ENCODE results near the gene ZNF184.

The ZNF184 gene

DNA sequence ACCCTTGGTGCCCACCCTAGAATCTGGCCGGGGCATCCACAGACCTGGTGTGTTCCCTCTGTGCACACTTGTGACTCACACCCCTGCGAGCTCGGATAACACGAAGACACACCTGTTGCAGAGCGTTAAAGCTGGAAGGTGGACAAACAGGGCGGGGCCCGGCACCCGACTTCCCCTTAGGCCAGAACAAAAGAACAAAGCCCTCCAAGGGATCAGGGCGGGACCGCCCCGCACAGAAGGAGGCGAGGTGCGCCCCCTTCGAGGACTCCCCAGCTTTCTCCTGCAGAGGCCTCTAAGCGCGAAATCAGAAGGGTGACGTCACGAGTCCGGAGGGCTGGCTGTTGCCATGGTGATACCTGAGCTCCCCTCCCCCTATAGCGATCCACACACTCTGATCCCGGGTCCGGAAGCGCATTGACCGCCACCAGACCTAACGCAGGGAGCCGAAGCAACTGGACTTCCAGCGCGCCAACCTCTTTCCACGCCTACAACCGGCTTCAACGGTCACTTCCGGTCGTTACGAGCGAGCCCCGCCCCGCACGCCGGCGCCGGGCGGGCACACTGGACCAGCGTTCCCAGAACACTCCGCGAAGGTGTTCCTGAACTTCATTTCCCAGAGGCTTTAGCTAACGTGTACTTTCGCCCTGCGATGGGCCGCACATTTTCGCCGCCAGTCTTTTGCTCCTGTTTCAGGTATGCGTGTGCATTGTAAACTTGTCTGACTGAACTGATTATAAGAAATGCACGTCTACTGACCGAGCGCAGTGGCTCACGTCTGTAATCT lies at the start of gene ZNF184:
TSS of gene ZNF184 (minus strand) at position 489 of the 784 bp plus-strand sequence. CDS start 811 bp downstream, outside the sequence.
- DNase-seq = peak; percentile 92

DNA sequence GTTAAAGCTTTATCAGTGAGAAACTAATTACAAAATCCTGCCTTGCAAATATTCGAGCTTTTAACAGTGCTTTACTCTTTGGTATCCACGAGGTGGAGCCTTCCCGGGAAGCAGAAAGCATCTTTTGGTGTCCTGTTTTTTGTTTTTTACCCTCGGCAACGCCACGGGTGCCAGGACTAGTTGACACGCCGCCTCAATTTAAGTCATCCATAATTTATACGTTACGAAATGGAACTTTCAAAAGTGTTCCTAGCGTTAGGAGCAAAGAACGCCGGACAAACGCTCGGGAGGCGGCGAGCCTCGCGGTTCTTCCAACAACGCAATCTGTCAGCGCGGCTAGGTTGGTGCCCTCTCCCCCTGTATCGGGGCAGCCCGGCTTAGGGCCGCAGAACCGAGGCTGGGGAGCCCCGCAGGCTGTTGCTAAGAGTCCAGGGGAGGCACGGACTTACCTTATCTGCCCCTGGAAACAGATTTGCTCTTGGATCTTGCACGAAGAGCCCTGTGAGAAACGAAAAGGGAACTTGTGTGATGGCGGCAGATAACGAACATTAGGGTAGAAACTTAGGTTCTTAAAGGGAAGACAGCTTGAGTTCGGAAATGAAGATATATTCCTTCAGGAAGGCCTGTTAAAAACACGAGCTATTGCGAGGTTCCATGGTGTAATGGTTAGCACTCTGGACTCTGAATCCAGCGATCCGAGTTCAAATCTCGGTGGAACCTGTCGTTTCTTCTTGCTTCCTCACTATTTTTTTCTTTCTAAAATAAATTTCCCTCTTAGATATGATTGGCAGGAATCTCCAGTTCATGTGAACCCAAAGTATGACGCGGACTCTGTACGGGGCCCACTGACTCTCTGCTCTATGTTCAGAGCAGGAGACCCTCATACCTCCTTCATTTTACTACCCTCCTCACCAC lies 46.2 kb upstream of the ZNF184 start:
- DNase-seq = peak; percentile 78

DNA sequence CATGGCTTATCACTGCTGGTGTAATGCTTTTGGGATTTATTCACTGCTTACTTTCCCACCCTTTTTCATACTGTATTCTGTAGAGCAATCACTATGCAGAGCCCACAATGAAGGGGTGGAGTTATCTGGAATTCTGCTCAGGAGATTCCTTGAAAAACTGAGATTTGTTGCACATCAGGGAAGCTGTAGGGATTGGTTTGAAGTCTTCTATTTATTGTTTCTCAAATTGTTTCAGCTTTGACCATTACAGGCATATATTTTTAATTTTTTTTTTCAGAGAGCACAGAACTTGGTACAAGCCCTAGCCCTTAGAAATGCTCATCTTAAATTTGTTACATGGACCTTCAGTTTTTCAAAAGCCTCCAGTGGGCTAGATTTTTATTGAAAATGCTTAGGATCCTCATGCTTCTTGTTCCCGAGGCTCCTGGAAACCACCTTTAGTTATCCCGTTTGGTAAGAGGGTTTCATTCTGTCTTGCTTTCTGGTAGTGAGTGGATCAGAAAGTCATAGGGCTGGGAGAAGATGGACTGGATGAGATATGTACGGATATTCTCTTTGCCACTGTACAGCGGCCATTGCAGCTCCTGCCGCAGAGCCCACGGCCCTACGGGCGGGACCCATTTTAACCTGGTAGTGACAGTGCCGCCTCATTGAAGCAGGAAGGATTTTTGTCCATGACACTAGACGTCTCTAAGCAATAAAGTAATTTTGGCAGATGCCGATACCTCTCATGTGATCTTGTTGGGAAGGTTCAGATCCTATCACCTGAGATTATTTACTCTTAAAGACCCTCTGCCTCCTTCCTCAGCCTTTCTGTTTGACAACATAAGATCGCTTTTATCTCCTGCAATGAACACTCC lies 45.3 kb upstream of the ZNF184 start:
- no peak for DNase-seq

DNA sequence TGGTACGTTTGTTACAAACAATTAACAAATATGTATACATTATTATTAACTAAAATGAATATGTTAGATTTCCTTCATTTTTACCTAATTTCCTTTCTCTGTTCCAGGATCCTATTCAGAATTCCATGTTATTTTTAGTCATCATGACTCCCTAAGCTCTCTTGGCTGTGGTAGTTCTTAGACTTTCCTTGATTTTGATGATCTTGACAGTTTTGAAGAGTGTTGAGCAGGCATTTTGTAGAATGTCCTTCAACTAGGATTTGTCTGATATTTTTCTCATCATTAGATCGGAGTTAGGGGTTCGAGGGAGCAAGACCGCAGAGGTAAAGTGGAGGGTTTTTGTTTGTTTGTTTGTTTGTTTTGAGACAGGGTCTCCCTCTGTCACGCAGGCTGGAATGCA lies 44.3 kb upstream of the ZNF184 start:
- no peak for DNase-seq

DNA sequence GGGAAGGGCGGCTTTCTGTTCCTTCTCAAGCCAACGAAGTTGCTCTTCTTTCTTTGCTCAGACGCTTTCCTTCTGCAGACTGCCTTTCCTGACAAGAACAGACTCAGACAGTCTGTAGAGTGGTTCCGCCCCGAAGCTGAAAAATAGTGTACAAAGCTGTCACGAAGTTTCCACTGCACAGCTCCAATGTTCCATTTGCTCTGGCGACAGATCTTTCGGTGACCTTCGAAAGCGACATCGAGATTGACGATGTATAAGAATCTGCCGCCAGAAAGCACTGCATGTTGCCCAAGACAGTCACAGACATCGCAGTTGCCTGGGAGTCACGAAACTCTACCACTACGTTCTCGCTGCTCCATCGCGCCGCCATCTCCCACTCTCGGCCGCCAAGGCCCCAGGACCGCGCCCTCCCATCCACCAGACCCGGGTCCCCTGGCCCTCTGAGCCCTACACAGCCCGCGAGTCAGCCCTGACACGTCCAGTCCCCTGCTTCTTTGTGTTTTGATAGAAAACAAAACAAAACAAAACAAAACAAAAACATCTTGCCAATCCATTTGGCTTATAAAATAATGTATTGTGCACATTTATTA lies 42.1 kb upstream of the ZNF184 start:
- DNase-seq = no peak

DNA sequence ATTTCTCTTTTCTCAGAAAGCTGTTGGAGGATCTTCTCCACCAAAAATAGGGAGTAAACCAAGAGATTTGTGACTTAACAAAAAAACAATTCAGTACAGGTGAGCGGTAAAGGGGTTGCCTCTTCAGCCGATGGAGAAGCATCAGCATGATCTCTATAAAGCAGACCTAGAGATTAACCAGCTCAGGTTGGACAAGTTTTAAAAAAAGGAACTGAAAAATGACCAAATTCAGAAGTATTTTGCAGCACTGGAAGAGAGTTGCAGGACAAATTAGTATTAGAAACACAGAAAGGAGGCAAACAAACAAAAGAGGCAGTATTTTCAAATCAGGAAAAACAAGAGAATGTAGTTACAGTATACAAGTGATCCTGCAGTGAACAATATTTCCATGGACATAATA lies 39.6 kb upstream of the ZNF184 start:
- DNase-seq = no peak

DNA sequence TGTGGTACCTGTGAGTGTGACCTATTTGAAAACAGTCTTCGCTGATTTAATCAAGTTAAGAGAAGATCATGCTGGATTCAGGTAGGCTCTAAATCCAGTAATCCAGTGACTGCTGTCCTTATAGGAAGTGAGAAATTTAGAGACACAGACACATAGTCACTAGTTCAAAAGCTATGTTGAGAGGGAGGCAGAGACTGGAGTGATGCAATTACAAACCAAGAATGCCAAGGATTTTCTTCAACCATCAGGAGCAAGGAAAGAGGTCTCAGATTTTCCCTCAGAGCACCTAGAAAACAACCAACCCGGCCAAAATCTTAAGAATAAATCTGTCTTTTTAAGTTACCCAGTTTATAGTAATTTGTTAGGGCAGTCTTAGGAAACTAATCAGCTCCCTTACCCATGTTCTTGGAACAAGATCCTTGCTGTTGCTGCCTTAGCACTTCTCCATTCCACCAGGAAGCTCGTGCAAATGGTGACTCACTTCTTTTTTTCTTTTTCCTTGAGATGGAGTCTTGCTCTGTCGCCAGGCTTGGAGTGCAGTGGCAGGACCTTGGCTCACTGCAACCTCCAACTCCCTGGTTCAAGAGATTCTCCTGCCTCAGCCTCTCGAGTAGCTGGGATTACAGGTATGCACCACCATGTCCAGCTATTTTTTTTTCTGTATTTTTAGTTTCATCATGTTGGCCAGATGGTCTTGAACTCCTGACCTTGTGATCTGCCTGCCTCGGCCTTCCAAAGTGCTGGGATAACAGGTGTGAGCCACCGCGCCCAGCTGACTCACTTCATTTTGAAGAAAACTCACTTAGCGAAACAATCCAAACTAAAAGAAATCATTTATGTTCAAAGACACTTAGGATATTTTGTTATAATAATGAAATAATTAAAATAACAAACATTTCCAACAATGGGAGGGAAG lies 34.4 kb upstream of the ZNF184 start:
- DNase-seq = no peak

DNA sequence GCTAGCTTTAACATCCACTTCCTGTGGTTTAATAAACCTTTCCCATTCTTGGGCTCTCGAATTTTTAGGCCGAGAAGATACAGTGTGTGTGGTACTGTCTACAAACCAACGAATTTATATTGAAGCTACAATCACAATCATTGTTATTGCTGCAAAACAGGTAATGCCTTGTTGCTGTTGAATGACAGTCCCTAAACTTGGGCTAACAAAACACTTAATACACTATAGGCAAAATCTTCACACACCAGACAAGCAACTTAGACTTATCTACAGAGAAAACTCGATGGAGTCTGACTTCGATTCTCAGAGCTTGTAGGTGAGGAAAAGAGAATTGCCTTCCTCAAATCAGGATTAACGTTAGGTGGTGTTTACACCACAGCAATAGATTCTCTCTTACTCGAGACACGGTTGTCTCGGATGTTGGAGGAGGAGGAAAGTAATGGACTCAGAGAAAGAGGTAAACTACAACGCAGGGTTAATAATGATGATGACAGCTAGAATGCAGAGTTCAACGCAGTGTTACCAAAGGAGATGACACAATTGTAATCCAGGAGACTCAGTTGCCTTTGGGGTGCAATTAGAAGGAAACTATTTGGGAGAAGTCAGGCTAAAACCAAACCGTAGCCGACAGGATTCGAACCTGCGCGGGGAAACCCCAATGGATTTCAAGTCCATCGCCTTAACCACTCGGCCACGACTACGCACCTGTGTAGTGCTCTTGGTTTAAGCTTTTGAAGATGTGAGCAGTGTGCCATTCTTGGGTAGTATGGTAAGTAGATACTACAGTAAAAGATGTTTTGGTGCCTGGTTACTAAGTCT lies 32.5 kb upstream of the ZNF184 start:
- peak; percentile 71 for DNase-seq

DNA sequence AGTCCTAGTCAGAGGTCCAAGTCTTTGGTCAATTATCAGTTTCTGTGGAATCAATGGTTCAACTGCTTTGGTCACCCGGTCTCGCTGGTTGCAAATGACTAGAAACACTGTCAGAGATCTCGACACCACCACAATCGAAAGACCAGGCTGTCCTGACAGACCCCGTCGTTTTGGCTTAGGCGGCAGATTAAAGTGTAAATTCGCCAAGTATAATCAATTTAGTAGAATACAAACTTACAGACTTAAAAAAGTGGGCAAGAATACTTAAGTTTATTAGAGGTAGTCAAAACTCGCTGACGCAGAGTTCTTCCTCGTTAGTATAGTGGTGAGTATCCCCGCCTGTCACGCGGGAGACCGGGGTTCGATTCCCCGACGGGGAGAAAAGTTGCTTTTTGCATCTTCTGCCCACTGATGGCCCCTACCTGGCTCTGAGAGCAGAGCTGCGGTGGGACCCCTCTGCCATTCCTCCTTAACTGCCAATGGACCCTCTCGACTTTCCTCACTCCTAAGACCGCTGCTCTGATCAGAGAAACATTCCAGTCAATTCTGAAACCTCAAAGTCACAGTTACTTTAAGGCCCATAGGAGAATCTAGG lies 30.6 kb upstream of the ZNF184 start:
- DNase-seq = peak; percentile 52

DNA sequence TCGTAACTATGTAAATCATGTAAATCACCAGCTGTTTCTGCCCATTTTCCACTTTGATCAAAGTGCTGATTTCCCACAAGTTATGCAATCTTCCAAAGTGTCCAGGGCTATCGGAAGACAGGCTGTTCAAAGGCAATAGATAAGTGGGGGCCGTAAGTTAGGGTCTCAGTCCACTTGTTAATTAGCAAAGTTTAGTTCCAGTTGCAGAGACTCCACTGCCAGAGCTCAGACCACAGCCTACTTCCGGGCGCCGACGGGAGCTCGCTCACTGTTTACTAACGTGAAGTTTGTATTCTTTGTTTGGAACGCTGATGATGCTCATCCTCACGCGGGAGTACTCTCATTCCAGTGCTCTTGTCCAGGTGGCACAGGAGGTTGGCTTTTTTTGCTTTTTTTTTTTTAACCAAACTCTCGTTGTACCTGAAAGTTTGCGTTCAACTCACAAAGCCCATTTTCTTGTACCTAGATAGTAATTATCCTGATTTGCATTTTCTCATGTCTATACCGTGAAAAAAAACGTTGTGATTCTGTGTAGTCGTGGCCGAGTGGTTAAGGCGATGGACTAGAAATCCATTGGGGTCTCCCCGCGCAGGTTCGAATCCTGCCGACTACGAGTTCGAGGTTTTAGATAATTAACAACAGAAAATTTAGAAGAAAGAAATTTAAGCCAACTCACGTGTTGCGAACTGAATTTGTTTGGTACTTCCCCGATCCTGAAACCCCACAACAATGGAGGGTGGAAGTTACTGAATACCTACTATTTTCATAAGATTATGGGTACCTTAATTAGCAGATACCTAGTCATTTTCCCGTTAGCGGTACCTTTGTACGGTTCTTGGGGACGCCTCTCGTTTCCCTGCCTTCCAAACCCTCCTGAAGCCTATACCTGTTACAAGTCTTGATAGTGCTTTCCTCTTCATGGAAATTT lies 29.9 kb upstream of the ZNF184 start:
- peak; percentile 89 for DNase-seq

DNA sequence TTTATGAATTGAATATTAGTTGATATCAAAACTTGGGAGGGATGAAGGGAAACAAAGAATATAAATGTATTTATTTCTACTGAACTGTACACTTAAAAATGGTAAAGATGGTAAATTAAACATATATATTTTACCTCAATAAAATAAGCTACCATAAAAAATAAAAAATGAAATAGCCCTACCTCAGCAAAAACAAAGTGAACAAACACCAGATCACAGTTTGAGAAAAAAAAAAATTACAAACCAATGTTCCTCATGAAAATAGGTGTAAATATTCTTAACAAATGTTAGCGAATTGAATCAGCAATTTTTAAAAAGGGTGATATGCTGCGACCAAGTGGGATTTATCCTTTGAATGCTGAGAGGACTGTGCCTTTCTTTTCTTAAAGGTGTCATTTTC lies 28.3 kb upstream of the ZNF184 start:
- no peak for DNase-seq

DNA sequence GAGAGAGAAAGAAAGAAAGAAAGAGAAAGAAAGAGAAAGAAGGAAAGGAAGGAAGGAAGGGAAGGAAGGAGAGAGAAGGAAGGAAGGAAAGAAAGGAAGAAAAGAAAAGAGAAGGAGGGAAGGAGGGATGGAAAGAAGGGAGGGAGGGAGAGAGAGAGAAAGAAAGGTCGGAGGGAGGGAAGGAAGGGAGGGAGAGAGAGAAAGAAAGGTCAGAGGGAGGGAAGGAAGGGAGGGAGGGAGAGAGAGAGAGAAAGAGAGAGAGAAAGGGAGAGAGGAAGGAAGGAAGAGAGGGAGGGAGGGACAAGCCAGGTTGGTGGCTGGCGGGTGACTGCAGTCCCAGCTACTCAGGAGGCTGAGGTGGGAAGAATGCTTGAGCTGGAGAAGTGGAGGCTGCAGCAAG lies 27.3 kb upstream of the ZNF184 start:
- no peak for DNase-seq

DNA sequence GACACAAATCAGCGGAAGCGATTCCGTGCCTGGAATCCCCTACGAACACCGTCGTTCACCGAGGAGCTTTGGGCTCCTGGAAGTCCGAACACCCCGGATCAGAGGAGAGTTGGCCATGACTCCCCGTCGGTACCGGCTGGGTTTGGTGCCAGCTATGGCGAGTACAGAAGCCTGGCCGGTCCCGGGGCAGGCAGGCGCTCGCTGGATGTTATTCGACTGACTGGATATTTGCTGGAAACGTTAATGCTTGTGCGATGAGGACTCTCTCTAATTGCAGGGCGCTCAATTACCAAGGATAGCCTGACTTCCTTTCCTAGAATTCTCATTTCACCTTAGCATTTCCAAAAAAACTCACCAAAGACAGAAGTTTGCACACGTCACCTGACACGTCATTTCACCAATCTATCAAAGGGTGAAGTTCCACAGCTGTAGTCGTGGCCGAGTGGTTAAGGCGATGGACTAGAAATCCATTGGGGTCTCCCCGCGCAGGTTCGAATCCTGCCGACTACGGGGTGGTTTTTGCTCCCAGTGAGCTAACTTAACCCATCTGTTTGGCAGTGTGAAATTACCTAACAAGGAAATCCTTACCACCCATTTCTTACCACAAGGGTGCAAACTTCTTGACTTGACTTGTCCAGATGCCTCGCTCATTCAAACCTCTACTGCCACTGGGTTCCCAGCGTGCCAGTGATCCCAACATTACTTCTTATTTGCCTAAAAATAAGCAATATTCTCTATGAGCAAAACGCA lies 22.7 kb upstream of the ZNF184 start:
- peak; percentile 79 for DNase-seq

DNA sequence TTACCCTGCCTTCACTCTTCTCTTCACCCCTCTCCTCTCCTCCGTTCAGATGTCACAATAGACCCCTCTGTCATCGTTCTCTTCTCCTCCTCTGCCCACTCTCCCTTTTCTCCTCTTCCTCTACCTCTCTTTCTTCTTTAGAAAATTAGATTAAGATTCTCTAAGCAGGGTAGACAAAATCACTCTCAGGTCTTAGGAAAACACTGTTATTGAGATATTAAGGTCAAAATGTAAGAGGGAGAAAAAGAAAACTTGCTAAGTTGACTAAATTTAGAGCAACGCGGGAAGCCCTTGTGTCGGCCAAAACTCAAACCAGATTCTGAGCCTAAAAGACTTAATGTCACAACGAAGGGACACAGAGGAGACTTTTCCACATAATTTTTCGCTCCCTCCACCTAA lies 22.1 kb upstream of the ZNF184 start:
- DNase-seq = no peak

DNA sequence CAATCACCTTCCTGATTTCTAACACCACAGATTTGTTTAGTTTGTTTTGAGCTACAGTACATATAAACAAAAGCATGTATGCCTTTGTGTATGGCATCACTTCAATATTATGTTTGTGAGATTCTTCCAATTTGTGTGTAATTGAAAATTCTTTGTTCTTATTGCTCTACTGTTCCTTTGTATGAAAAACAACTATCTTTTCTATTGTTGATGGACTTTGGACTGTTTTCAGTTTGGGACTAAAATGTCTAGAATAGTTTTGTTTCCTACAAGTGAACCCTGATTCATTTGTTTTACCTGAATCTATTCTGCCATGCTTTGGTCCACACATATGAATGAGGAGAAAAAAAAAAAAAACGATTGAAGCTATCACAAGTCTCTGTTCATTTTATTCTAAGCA lies 21.2 kb upstream of the ZNF184 start:
- no peak for DNase-seq

DNA sequence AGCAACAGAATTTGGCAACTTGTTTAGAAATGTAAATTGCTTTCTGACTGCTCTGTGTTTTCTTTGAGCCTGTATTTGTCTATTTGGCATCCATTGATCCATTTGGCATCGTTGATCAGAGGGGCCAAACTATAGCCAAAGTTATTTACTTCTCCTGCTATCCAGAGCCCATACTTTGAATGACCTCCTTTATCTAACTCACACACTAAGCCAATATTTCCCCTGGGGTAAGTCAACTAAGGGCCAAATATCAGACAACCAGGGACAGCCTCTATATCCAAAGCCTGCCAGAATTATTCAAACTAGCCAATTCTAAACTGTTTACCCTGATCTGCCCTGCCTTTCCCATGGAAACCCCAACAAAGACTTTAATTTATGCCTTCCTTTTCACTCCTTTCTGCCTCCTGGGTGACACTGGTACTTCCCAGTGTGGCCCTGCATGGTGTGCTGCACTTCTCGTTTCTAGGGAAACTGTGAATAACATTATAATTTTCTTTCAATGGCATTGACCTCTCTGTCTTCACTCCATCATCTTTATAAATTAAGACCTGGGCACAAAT lies 19.8 kb upstream of the ZNF184 start:
- no peak for DNase-seq

DNA sequence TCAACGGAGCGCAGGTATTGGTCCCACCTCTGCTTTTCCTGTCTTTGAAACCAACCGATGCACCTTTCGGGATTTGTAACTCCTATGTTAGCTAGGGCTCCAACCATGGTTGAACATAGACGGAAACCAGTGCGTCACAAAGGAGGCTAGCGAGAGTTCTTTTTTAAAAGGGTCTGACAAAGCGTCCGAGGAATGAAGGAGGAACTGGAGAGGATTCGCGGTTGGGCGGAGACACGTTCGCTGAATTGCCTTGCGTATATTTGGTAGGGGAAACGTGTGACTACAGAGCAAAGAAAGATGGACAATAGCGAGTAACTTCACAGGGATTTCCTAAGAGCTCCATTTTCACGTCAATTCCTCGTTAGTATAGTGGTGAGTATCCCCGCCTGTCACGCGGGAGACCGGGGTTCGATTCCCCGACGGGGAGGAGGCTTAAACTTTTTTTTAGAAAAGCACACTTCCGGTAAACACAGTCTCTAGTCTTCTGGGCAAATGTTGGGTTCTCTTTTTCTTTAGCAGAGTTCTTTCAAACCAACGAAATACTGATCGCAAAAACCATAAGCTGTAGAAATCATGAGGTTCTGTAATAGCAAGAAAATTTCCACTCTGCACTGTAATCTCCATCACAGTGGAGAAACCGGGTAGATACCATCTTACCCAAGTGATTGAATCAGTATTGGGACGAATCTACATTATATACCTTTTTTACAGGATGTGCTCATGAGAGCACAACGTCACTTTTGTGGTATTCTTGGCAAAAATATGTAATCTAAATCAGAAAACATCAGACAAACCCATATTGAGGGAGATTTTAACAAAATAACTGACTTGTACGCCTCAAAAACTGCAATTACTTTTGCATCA lies 6.6 kb upstream of the ZNF184 start:
- peak; percentile 72 for DNase-seq
